ENCODE measurements around the gene CST4.

Gene CST4

DNA sequence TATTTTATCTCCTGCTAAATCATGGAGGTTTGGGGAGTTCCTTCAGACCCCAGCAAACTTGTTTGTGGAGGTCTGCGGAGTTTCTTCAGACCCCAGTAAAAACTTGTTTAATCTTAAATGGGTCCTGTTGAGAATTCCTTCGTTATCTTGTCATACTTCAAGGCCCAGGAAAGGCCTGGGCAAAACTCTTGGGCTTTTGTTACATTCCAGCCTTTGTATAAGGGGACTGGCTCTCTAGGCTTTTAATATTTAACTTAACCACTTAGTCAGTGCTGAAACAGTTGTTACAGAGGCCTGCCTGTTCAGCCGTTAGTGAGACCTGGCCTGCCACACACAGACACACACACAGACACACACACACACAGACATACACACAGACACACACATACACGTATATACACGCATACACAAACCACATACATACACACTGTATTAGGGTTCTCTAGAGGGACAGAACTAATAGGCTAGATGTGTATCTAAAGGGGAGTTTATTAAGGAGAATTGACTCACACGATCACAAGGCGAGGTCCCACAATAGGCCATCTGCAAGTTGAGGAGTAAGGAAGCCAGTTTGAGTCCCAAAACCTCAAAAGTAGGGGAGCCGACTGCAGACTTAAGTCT is 29.7 kb downstream of the CST4 start:
- DNase-seq (ENCODE audit: low read depth) = no peak
- TF ChIP-seq, protein P1, sequence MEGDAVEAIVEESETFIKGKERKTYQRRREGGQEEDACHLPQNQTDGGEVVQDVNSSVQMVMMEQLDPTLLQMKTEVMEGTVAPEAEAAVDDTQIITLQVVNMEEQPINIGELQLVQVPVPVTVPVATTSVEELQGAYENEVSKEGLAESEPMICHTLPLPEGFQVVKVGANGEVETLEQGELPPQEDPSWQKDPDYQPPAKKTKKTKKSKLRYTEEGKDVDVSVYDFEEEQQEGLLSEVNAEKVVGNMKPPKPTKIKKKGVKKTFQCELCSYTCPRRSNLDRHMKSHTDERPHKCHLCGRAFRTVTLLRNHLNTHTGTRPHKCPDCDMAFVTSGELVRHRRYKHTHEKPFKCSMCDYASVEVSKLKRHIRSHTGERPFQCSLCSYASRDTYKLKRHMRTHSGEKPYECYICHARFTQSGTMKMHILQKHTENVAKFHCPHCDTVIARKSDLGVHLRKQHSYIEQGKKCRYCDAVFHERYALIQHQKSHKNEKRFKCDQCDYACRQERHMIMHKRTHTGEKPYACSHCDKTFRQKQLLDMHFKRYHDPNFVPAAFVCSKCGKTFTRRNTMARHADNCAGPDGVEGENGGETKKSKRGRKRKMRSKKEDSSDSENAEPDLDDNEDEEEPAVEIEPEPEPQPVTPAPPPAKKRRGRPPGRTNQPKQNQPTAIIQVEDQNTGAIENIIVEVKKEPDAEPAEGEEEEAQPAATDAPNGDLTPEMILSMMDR (IDR thresholded peaks at IDR 0.05; ENCODE audit: low read depth, low read length, missing control alignments) = no peak
- no peak overlapping the region for H3K4me3 ChIP-seq (ENCODE audit: low read depth, low read length)

DNA sequence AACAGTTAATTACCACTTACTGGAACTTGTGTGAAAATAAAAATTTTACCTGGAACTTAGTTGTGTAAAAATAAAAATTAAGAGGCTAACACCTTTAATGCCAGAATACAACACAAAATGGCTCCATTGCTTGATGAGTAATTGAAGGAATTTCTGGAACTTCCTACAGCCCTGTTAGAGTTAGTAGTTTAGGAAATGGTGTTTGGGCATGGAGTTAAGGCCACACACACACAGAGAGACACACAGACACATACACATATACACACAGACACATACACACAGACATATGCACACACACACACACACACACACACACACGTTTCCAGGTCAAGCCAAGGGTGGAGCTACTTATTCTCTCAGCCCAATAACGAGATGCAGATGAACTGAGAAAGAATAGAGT is 30.5 kb downstream of the CST4 start:
- TF ChIP-seq, protein P1 (IDR thresholded peaks at IDR 0.05; ENCODE audit: low read depth, low read length, missing control alignments) = no peak
- no peak for DNase-seq (ENCODE audit: low read depth)
- no peak overlapping the region for H3K4me3 ChIP-seq (ENCODE audit: low read depth, low read length)

DNA sequence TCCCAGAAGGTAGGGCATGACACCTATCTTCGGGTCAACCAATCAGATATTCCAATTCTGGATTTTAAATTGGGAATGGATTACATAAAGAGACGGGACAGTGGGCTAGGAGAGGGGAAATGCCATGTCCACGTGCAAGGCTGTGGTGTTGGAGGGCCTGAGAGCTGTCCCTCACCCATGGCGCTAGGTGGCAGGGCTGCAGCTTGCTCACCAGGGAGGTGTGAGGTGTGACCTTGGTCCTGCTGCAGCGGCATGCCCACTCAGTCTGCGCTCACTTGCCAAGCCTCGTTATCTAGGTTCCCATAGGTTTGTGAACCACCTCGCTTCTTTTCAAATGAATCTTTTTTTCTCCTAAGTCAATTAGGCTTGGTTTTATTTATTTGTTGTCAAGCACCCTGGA is 31.6 kb downstream of the CST4 start:
- DNase-seq (ENCODE audit: low read depth) = no peak
- H3K4me3 ChIP-seq (ENCODE audit: low read depth, low read length) = no peak overlapping the region
- TF ChIP-seq, protein P1 (IDR thresholded peaks at IDR 0.05; ENCODE audit: low read depth, low read length, missing control alignments) = no peak

DNA sequence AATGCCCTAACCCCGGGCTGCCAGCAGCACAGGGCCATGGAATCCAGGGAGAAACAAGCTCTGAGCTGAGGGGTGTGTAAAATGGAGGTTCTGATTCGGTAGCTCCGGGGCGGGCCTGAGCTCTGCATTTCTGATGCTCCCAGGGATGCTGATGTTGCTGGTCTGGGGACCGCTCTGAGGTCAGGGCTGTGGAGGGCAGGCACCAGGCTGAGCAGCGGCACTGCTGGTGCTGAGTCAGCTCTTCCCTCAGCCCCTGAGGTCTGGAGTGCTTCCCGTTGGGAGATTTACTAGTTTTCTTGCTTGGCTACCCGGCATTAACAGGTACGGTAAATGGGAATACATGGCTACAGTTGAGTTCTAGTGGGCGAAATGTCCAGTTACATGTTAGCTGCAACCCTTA is 32.5 kb downstream of the CST4 start:
- DNase-seq (ENCODE audit: low read depth) = no peak
- no peak overlapping the region for H3K4me3 ChIP-seq (ENCODE audit: low read depth, low read length)
- TF ChIP-seq, protein P1 (IDR thresholded peaks at IDR 0.05; ENCODE audit: low read depth, low read length, missing control alignments) = no peak

DNA sequence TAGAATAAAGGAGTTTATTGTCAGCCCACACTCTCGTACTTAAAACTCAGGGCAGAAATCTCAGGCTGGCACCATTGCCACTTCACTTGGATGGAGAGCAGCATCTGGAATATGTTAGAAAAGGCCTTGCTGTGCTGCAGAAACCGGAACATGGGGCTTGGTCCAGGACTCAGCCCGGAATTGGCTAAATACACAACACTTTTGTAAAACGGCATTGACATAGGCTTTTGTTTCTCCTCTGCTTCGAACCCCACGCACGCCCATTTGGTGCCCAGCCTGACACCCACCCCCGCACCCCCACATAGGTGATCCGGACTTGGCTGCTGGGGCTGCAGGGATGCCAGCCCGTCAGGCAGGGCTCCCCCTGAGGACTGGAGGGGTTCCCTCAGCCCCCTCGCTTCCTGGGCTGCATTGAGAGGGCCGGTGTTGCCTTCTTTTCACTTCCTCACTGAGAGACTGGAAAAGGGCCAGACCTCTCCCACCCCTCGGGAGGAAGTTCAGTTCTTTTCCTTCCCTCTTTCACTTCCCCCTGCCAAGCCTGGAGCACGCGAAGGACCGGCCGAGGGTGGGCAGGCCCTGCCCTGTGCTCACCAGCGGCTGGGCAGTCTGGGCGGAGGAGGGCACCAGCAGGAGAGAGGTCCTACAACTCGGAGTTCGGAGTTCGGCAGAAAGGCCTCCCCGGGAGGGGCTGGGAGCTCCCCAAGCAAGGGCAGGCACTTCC is 33.2 kb downstream of the CST4 start:
- TF ChIP-seq, protein P1 (IDR thresholded peaks at IDR 0.05; ENCODE audit: low read depth, low read length, missing control alignments) = no peak
- no peak for DNase-seq (ENCODE audit: low read depth)
- H3K4me3 ChIP-seq (ENCODE audit: low read depth, low read length) = no peak overlapping the region

DNA sequence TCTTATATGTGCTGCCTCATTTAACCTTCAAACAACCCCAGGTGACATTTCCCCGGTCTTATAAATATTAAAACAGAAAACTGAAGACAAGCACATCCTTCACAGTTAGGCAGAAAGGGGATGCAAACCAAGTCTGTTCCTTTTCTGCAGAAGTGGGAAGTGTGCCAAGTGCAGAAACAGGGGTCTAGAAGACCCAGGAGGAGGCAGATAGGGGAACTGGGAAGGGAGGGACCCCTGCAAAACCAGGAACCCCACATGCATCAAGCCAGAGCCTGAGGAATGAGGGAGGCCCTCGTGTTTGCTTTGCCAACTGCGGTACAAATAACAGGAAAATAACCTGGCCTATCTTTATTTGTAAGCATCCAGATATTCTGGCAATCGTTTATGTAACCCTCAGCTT is 34.1 kb downstream of the CST4 start:
- TF ChIP-seq, protein P1 (IDR thresholded peaks at IDR 0.05; ENCODE audit: low read depth, low read length, missing control alignments) = no peak
- no peak for DNase-seq (ENCODE audit: low read depth)
- no peak overlapping the region for H3K4me3 ChIP-seq (ENCODE audit: low read depth, low read length)

DNA sequence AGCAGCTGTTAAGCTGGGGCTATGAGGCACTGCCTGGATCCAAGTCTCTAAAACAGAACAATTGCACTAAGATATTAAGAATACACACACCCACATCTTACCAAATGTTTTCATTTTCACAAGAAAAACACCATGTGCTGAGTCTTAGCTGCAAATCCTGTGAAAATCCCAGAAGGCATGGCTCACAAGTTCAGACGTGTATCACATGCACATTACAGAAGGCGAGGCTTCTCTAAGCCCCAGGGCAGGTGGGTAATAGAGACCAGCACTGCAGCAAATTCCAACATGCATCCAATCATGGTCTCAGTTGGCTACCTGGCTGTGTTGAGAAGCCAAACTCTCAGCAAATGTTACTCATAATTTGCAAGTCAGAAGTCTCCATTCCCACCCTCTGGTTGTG is 34.8 kb downstream of the CST4 start:
- TF ChIP-seq, protein P1 (IDR thresholded peaks at IDR 0.05; ENCODE audit: low read depth, low read length, missing control alignments) = no peak
- DNase-seq (ENCODE audit: low read depth) = no peak
- H3K4me3 ChIP-seq (ENCODE audit: low read depth, low read length) = no peak overlapping the region
